ENCODE data around the gene BORCS8. TPM values are rescaled to one million over a fixed set of nuclear protein-coding genes. Genes with fewer than 3 reads are reported as not detected.
"Not testable (repeated sequence)": the region's sequence is repeated elsewhere in the genome, so short reads cannot be mapped to it uniquely, and the experiment has no call there.

The BORCS8 gene
- total RNA-seq, 2 donors from 2014 or later: 27.9 to 28.4 TPM

DNA sequence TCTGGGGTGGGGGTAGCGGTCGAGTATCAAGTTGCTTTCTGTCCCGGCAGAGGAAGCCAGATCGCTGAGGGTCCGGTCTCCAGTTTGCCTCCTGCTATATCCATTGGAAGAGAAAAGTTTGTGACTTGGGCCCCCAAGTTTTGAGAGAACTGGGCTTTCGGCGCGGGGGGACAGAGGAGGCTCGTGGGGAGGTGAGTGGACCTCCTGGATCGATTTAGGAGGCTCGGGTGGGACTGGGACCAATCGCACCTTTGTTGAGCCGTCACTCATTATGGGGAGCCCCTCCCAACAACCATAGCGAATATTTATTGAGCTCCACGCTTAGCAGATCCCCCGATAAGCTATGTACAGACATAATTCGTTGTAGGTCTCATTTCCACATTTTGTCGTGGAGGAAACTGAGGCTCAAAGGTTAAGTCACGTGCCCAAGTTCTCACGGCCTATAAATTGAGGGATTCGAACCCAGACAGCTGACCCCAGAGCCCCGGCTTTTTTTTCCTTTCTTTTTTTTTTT lies 1.0 kb upstream of the BORCS8 start:
- DNase-seq: no peak
- intact Hi-C loops (cut with DNase I, micrococcal nuclease): loop anchor here in 1 of 2 donors (5.0 kb wide), 1 partner anchor 214 kb away; the partner anchor contains the start of gene GATAD2A

DNA sequence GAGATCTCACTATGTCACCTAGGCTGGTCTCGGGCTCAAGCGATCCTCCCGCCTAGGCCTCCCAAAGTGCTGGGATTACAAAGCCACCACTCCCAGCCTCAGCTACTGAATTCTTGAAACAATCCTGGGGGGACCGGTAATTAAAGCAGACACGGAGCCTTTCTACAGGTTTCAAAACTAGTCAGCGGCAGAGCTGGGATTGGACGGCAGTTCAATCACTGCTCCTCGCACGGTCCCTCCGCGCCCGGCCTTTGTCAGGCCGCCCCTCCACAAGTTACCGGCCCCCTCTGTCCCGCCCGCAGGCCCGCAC lies 229 bp downstream of the BORCS8 start:
- ATAC-seq: no peak

More for the DNA sequence above, 1.0 kb upstream of the BORCS8 start:
- no peak for ATAC-seq

GRCh38 chr19:19186742-19187141 lies 5.2 kb downstream of the BORCS8 start:
- intact Hi-C loops (cut with DNase I, micrococcal nuclease): no loop called here
- ATAC-seq: no peak
- no peak for DNase-seq

More for the DNA sequence above, 229 bp downstream of the BORCS8 start:
- intact Hi-C loops (cut with DNase I, micrococcal nuclease): loop anchor here in 1 of 2 donors (5.0 kb wide), 1 partner anchor 216 kb away; the partner anchor contains the start of gene GATAD2A
- no peak for DNase-seq

DNA sequence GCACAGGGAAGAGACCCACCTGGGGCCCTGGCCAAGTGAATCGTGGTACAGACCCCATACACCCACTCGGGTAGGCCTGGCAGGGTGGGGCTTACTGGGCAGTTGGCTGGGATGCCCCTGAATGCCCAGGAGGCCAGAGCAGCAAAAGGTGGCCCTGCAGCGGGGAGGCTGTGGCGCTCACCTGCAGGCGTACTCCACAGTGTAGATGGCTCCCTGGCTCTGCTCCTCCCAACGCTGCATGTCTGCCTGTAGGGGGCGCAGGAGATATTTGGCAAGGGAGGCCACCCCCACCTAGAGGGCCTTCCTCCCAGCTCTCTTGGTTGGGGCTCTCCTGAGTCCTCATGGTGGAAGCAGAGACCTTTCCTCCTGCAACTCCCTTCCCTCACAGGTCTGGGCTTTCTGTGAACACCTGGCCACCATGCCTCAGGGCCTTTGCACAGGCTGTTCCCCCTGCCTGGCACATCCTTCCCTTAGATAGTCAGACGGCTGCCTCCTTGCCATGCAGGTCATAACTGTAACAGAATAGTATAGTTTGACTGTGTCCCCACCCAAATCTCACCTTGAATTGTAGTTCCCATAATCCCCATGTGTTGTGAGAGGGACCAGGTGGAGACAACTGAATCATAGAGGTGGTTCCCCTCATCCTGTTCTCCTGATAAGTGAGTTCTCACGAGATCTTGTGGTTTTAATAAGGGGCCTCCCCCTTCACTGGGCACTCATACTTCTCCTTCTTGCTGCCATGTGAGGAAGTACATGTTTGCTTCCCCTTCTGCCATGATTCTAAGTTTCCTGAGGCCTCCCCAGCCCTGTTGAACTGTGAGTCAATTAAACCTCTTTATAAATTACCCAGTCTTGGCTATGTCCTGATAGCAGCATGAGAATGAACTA lies 5.9 kb downstream of the BORCS8 start:
- ATAC-seq: peak; percentile 89
- intact Hi-C loops (cut with DNase I, micrococcal nuclease): no loop called here
- peak in 1 of 2 donors; percentile 41 for DNase-seq

DNA sequence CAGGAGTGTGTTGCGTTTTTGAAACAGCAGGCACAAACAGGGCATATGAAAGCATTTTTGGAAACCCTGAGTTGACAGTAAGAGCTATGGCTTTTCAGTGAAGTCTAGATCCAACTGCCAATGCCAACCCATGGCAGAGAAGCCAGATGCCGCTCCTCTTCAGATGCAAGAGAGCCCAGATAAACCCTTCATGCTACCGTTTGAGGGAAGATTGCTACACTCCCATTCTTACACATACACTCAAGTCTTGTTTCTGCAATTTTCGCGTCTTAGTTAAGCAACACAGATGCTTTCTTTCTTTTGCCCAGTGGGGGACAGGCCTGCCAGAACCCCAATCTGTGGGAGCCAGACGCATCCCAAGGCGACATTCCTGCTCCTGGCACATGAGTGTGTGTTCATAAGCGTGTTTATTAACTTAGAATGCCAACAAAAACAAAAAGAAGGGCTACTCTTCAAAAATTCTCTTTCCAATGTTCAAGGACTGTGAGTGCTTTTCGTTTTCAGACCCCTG lies 10.4 kb downstream of the BORCS8 start:
- intact Hi-C loops (cut with DNase I, micrococcal nuclease): no loop called here
- DNase-seq (no peak), ATAC-seq (no peak)

- DNase-seq (no peak), ATAC-seq (peak; percentile 6)
- intact Hi-C loops (cut with DNase I, micrococcal nuclease): no loop called here
Measured at GRCh38 chr19:19179548-19180441, 12.2 kb downstream of the BORCS8 start.

DNA sequence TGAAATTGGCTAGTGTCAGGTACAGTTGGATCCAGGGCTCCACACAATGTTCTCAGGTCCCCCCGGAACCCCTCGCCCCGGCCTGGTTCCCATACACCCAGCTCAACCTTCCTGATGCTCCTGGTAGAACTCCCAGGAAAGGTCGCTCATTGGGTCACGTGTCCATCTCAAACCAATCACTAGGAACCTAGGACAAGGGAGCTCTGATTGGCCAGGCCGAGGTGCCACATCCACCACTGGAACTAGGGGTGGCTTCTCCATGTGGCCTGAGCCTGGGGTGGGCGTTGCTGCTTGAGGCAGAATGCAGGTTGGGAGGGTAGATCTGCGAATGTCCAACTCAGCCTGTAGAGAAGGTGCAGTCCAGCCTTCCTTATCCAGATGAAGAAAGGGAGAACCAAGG lies 15.0 kb downstream of the BORCS8 start:
- DNase-seq: no peak
- no peak for ATAC-seq
- intact Hi-C loops (cut with DNase I, micrococcal nuclease): no loop called here

DNA sequence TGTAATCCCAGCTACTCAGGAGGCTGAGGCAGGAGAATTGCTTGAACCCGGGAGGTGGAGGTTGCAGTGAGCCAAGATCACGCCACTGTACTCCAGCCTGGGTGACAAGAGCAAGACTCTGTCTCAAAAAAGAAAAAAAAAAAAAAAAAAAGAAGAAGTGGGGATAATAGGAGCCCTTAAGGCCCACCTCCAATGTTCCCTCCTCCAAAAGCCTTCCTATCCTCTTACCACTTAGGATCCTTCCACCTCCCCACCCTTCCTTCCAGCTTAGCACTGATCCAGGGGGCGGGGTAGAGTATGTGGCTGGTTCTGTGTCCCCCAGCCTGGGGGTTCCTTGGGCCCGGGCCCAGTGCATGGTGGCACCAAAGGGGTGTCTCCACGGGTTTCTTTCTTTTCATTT lies 18.7 kb downstream of the BORCS8 start:
- ATAC-seq; intact Hi-C loops (cut with DNase I, micrococcal nuclease); DNase-seq: not testable (repeated sequence)

GRCh38 chr19:19171821-19172532 lies 20.0 kb downstream of the BORCS8 start:
- ATAC-seq: no peak
- intact Hi-C loops (cut with DNase I, micrococcal nuclease): no loop called here
- no peak for DNase-seq

GRCh38 chr19:19170873-19171672 lies 20.9 kb downstream of the BORCS8 start:
- no peak for ATAC-seq
- no peak for DNase-seq

GRCh38 chr19:19170053-19170872 lies 21.7 kb downstream of the BORCS8 start, which contains the start of gene MEF2B:
TSS of gene MEF2B (minus strand) at chr19:19170263. CDS start at chr19:19150735, 19,528 bp downstream.
- DNase-seq (peak; percentile 83 to 90), ATAC-seq (peak; percentile 97)
- intact Hi-C loops (cut with DNase I, micrococcal nuclease): no loop called here

More at GRCh38 chr19:19170873-19171672, 20.9 kb downstream of the BORCS8 start:
- intact Hi-C loops (cut with DNase I, micrococcal nuclease): no loop called here

DNA sequence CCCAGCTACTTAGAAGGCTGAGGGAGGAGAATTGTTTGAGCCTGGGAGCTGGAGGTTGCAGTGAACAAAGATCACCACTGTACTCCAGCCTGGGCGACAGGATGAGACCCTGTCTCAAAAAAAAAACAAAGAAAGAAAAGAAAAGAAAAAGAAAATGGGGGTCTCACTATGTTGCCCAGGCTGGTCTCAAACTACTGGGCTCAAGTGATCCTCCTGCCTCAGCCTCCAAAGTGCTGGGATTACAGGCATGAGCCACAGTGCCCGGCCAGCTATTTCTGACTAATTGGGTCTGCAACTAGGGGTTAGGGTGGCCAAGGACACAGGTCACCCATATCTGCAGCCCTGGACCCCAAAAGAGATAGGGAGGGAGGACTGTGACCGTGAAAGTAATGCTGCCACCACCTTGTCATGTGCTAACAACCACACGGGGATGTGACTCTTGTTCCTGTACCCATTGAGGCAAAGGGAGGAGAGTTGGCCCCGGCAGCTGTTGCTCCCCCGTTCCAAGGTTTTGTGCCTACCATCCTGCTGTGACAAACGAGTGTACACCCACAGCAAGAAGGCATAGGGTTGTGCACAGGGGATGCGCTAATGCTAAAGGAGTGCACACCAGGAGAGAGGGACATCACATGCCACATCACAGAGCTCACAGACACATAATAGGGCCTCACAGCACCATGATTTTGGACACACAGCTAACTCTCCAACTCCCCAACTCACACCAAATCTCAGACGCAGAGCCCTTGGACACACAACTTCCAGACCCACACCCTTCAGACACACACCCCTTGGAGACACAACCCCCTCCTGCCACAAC lies 22.5 kb downstream of the BORCS8 start:
- intact Hi-C loops (cut with DNase I, micrococcal nuclease): no loop called here
- no peak for ATAC-seq
- no peak for DNase-seq

DNA sequence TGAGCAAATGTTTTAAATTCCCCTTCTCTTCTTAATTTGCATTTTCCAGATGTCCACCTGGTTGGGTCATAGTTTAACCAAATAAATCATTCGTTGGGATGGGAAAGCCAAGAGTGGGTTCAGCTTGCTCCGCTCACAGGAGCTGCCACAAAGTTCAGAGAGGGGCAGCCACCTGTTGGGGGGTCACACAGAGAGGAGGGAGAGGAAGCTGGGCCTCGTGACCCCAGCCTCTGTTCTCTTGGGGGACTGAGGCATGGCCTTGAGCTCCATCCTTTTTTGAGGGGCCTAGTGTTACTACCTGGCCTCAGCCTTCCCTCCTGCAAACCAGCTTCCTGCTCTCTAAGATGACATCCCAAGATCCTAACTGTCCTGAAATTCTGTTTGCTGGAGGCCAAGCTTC lies 24.3 kb downstream of the BORCS8 start:
- intact Hi-C loops (cut with DNase I, micrococcal nuclease): no loop called here
- DNase-seq (no peak), ATAC-seq (no peak)

DNA sequence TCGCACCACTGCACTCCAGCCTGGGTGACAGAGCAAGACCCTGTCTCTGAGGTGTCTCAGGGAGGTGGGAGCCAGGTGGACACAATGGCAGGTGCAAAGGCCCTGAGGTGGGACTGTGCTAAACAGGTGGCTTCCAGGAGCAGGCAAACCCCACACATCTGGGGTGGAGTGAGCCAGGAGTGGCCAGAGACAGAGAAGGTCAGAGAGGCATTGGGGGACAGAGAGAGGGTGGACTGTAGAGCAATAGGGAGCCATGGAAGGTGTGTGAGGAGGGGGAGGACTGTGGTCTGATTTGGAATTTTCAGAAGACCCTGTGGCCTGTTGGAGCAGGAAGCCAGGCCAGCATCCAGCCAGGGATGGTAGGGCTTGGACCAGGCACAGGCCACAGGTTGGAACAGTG lies 26.6 kb downstream of the BORCS8 start:
- intact Hi-C loops (cut with DNase I, micrococcal nuclease): no loop called here
- DNase-seq: no peak
- ATAC-seq: no peak

DNA sequence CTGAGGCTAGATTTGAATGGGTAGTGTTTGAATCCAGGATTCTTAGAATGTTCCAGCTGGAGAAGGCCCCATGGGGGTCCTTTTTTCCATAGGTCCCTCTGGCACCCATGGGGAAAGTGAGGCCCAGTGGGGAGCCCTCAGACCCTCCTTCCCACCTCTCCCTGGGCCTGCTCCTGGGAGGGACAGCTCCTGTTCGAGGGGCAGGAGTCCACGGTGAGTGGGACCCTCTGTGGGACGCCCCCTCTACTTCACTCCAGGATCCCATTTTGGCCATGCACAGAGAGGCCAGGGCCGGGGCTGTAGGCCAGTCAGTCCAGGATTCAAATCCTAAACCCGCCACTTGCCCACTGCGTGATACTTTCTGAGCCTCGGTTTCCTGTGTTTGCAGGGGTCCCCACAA lies 29.5 kb downstream of the BORCS8 start:
- DNase-seq (no peak), ATAC-seq (no peak)
- intact Hi-C loops (cut with DNase I, micrococcal nuclease): no loop called here

- intact Hi-C loops (cut with DNase I, micrococcal nuclease): no loop called here
- ATAC-seq (no peak), DNase-seq (no peak)
Measured at GRCh38 chr19:19160461-19161035, 31.4 kb downstream of the BORCS8 start.
